Astrocyte (in vitro differentiated cells and primary cell): ENCODE data around the gene NCK2.

ENCODE experiments used
- CTCF ChIP-seq: IDR thresholded peaks from 2 replicates; pipeline ENCODE4 v1.5.1; 2011; ENCODE audit warnings: low read depth, mild to moderate bottlenecking, inconsistent platforms, low read length, moderate library complexity; ENCODE audit not compliant: insufficient read depth
- EZH2 ChIP-seq: IDR thresholded peaks from 2 replicates; pipeline ENCODE4 v1.6.1; 2012; ENCODE audit warnings: mild to moderate bottlenecking, low read length, inconsistent platforms; ENCODE audit not compliant: insufficient read depth

- TF ChIP-seq CTCF (no peak), EZH2 (no peak)
Measured at GRCh38 chr2:105847056-105847455, 102.3 kb downstream of the NCK2 start.
